Memory B cell (primary cell): ENCODE results near the gene CCDC182.

ENCODE experiments used
- ATAC-seq: fragments of 150-1000 bp; cut with Tn5 transposase; 2 replicates; pipeline ENCODE4 v1.10.0; 2021; ENCODE audit warnings: low read depth, mild to moderate bottlenecking, moderate library complexity
- DNase-seq, 2 donors: peaks; one replicate each; pipeline ENCODE4 v3.0.0; 2022; ENCODE audit warnings: low spot score in 2 of 2
- H3K27ac Mint-ChIP-seq: one replicate; pipeline ENCODE4 v1.8.0; 2022; ENCODE audit warnings: mild to moderate bottlenecking, moderate library complexity, mixed read lengths
- H3K27me3 Mint-ChIP-seq: one replicate; pipeline ENCODE4 v1.8.0; 2022; ENCODE audit warnings: mixed read lengths
- H3K36me3 Mint-ChIP-seq: one replicate; pipeline ENCODE4 v1.8.0; 2022; ENCODE audit warnings: mild to moderate bottlenecking, mixed read lengths
- H3K4me1 Mint-ChIP-seq: one replicate; pipeline ENCODE4 v1.8.0; 2022; ENCODE audit warnings: mixed read lengths
- H3K4me3 Mint-ChIP-seq: one replicate; pipeline ENCODE4 v1.8.0; 2022; ENCODE audit warnings: mild to moderate bottlenecking, moderate library complexity, mixed read lengths
- H3K9me3 Mint-ChIP-seq: one replicate; pipeline ENCODE4 v1.8.0; 2022; ENCODE audit warnings: mixed read lengths

The CCDC182 gene

DNA sequence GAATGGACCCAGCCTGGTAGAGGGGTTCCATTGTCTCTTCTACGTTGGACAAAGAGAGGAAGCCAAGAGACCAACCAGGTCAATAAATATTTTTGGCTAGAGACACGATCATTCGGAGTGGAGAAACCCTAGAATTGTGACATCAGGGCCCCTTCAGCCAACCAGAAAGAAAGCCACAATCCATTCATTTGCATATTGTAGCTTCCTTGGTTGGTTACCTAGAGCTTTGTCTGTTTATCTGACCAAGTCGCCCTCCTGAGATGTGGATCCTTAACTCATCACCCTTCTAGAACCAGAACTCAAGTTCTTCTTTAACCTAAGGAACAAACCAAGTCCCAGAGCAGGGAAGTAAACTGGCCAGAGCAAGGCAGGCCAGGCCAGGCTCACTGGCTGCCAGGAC lies at the start of gene CCDC182:
TSS of gene CCDC182 (minus strand) at position 58 of the 400 bp plus-strand sequence. CDS start at position 31, 27 bp downstream.
- Mint-ChIP-seq H3K27me3 (peaks cover 13% of the 10 kb centered on the region), H3K4me3 (no peak within 1 kb of the TSS)

DNA sequence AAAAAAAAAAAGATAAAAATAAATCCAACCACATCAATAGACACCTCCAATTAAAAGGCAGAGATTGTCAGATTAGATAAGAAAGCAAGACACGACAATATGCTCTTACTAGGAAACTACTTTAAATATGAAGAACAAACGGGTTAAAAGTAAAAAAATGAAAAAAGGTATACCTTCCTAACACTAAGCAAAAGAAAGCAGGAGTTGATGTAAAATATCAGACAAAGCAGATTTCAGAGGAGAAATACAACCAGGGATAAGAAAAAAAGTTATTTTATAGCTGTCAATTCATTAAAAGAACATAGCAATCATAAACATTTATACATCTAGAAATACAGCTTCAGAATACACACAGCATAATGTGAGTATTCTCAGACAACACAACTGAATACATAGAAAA lies 49.7 kb upstream of the CCDC182 start:
- Mint-ChIP-seq H3K27me3 (peaks cover 4% of the 10 kb centered on the region), H3K36me3 (no peaks in the 10 kb centered on the region), H3K4me3 (no peak overlapping the region), H3K27ac (no peak overlapping the region), H3K4me1 (no peaks in the 10 kb centered on the region), H3K9me3 (no peaks in the 10 kb centered on the region)
- no peak for DNase-seq
- no peak for ATAC-seq

More for the DNA sequence above, at the start of gene CCDC182:
- Mint-ChIP-seq H3K27ac (peak within 1 kb of the TSS; percentile 11), H3K9me3 (no peaks in the 10 kb centered on the region), H3K36me3 (no peaks in the 10 kb centered on the region), H3K4me1 (peaks cover 20% of the 10 kb centered on the region)
- DNase-seq: no peak
- peak; percentile 69 for ATAC-seq

DNA sequence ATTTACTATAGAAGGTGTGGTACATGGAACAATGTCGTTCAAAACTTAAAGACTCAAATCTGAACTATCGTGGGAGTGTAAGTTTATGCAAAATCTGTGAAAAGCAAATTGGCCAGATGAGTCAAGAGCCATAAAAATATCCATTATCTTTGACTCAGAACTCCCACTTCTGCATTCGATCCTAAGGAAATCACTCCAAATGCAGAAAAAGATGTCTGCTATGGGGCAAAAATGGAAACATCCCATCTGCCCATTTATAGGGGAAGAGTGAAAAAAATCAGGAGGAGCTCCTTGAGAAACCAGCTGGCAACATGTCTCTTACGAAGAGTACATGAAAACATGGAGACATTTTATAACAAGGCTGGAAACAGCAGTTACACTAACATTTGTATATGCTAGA lies 43.6 kb upstream of the CCDC182 start:
- no peak for DNase-seq
- Mint-ChIP-seq H3K9me3 (no peaks in the 10 kb centered on the region), H3K4me3 (no peak overlapping the region), H3K27ac (no peak overlapping the region), H3K36me3 (no peaks in the 10 kb centered on the region), H3K27me3 (peaks cover 24% of the 10 kb centered on the region), H3K4me1 (no peaks in the 10 kb centered on the region)
- ATAC-seq: no peak

DNA sequence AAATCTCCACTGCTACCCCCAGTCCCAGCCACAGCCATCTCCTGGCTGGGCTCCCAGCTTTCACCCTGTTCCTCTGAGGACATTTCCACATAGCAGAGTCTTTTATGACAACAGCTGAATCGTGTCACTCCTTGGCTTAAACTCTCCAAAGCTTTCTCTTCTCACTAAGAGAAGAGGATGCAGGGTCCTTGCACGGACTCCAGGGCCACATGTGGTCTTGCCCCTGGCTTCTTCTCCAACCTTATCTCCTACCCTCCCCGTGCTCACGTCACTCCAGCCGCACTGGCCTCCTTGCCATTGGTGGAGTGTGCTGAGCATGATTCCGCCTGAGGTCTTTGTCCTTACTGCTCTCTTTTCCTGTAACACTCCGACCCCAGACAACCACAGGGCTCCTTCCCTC lies 39.9 kb upstream of the CCDC182 start:
- no peaks in the 10 kb centered on the region for H3K36me3 Mint-ChIP-seq
- no peak overlapping the region for H3K4me3 Mint-ChIP-seq
- H3K27ac Mint-ChIP-seq: no peak overlapping the region
- peaks cover 23% of the 10 kb centered on the region for H3K27me3 Mint-ChIP-seq
- H3K4me1 Mint-ChIP-seq: no peaks in the 10 kb centered on the region
- DNase-seq (no peak), ATAC-seq (no peak)
- H3K9me3 Mint-ChIP-seq: no peaks in the 10 kb centered on the region

DNA sequence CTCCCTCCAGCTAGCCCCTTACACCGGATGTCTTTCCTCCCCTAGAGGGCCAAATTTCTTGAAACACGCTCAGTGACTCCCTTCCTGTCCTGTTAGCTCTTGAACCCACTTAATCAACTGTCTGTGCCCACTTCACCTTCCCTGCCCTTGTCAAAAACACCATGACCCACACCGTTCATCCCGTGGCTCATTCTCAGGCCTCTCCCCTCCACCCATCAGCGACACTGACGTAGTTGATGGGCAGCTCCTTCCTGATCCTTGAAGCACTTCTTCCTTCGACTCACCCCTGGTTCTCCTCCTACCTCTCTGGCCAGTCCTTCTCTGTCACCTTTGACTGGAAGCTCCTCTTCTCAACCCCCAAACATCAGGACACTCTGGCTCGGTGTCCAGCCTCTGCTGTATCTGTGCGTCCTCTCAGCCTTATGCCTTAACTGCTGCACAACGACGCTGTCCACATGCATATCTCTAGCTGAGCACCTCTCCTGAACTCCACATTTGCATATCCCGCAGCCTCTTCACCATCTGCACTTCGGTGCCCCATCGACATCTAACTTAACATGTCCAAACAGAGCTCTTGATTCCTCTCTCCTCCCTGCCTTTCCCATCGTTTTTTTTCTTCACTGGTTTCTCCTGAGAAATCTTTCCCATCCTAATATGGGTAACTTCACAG lies 39.3 kb upstream of the CCDC182 start:
- Mint-ChIP-seq H3K9me3 (no peaks in the 10 kb centered on the region), H3K27me3 (peaks cover 19% of the 10 kb centered on the region), H3K27ac (no peak overlapping the region), H3K4me3 (no peak overlapping the region), H3K36me3 (no peaks in the 10 kb centered on the region), H3K4me1 (no peaks in the 10 kb centered on the region)
- DNase-seq (no peak), ATAC-seq (no peak)

DNA sequence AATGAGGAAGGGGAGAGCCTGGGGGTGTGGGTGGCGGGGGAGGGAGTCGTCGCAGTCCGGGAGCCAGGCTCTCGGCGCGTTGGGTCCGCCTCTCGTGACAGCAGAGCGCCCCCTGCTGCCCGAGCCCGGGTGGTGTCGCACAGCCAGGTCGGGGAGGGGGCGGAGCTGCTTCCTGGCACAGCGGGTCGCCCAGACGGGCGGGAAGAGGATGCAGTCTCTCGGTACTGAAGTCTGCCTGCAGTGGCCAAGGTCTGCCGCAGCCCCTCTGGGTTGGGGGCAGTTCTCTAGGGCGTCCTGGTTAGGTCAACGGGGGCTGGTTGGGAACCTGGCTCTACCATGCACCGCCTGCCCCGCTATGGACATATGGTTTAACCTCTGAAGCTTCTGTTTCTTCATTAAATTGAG lies 38.2 kb upstream of the CCDC182 start:
- no peaks in the 10 kb centered on the region for H3K9me3 Mint-ChIP-seq
- H3K36me3 Mint-ChIP-seq: no peaks in the 10 kb centered on the region
- H3K27ac Mint-ChIP-seq: no peak overlapping the region
- no peak overlapping the region for H3K4me3 Mint-ChIP-seq
- DNase-seq (peak; percentile 57 to 78), ATAC-seq (peak; percentile 85)
- peaks cover 13% of the 10 kb centered on the region for H3K27me3 Mint-ChIP-seq
- H3K4me1 Mint-ChIP-seq: no peaks in the 10 kb centered on the region

DNA sequence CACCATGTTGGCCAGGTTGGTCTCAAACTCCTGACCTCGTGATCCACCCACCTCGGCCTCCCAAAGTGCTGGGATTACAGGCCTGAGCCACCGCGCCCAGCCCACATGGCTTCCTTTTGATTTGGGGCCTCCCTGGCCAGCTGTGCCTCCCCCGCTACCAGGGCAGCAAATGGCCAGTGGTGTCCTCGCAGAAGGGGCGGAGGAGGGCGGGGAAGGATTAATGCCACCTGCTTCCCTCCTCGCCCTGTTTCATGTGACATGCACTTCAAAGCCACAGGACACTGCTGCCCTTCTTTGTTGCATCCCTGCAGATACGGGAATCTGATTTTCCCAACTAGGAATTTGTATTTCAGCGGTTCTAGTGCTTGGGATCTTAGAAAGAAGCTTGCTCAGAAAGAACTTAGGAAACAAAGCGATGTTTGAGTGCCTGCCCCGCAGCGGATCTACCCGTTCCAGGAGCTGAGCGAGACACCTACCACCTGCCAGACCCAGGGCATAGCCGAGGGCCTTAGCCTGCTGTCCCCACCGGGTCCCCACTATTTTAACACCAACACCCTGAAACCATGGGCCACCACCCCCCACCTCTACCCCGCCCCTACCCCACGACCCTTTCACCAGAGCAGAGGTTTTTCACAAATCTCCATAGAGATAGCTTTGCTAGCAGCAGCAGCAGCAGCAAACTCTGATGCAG lies 37.7 kb upstream of the CCDC182 start:
- Mint-ChIP-seq H3K27me3 (peaks cover 11% of the 10 kb centered on the region), H3K4me1 (no peaks in the 10 kb centered on the region), H3K4me3 (no peak overlapping the region), H3K27ac (no peak overlapping the region), H3K9me3 (no peaks in the 10 kb centered on the region), H3K36me3 (no peaks in the 10 kb centered on the region)
- DNase-seq: no peak
- ATAC-seq: no peak

DNA sequence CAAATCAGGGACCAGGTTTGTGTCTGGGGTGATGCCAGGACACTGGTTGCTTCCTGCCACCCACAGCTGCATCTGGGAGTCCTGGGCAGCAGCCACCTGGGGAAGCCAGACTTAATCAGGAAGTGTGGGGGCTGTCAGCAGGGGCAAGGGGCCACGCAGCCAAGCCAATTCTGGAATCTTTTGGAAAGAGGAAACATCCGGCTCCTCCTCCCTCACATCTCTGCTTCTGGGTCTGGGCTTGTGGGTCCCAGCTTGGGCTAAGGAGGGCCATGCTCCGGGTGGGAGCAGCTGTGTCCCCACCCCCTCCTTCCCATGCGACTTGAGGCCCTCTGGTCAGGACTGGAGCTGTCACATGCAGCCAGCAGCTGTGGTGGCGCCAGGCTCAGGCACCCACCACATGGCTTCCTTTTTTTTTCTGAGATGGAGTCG lies 37.0 kb upstream of the CCDC182 start:
- DNase-seq: no peak
- Mint-ChIP-seq H3K36me3 (no peaks in the 10 kb centered on the region), H3K4me3 (no peak overlapping the region), H3K9me3 (no peaks in the 10 kb centered on the region), H3K27me3 (peaks cover 6% of the 10 kb centered on the region), H3K27ac (no peak overlapping the region), H3K4me1 (no peaks in the 10 kb centered on the region)
- no peak for ATAC-seq

DNA sequence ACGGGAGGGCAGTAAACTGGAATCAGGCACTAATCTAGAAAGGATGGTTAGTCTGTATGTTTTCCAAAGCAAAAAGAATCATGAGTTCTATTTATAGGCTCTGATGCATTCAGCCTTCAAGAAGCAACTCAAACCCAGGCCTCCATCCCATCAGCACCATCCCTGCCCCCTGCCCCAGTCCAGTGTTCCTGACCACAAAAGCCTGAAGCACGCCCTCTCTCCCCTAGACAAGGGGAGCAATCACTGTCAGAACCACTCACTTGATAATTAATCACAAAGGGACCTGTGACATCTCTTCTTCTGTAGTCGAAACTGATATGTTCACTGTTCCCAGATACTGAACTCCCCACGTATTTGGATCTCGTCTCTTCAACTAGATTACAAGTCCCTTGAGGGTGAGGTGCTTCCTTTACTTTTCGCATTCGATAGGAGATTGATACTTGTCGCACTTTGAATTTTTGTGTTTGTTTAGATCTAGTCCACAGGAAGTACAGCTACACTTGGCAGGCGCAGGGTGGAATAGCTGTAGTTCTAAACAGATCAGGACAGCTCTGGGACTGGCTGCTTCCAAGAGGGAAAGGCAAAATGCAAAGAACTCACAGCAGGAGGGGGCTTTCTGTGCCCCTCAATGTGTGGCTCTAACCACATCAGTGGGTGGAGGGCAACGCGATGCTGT lies 36.4 kb upstream of the CCDC182 start:
- no peak for ATAC-seq
- no peak for DNase-seq
- no peak overlapping the region for H3K4me3 Mint-ChIP-seq
- peaks cover 4% of the 10 kb centered on the region for H3K27me3 Mint-ChIP-seq
- no peak overlapping the region for H3K27ac Mint-ChIP-seq
- no peaks in the 10 kb centered on the region for H3K4me1 Mint-ChIP-seq
- H3K9me3 Mint-ChIP-seq: no peaks in the 10 kb centered on the region
- no peaks in the 10 kb centered on the region for H3K36me3 Mint-ChIP-seq

DNA sequence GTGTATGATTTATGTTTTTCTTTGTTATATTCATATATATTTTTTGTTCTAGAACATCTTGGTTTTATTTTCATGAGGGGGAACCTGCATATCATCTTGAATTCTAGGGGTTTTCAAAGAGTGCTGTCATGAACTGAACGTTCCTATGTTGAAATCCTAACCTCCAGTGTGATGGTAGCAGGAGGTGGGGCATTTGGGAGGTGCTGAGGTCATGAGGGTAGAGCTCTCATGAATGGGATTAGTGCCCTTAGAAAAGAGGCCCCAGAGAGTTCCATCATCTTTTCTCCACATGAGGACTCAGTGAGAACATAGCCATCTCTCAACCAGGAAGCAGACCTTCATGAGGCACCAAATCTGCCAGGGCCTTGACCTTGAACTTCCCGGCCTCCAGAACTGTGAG lies 34.6 kb upstream of the CCDC182 start:
- ATAC-seq: no peak
- DNase-seq: no peak
- H3K36me3 Mint-ChIP-seq: no peaks in the 10 kb centered on the region

DNA sequence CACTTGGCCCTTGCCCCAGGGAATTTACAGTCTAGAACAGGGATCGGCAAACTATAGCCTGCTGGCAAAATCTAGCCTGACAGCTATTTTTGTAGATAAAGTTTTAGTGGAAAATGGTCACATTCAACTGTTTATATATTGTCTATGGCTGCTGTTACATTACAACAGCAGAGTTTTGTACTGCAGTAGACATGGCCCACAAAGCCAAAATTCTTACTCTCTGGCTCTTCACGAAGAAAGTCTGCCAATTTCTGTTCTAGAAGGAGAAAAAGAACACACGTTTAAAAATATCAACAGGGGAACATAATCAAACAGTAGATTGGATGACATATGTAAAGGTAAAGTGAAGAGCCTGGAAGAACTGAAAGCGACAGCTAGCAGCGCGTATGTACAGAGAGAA lies 33.2 kb upstream of the CCDC182 start:
- no peak overlapping the region for H3K4me3 Mint-ChIP-seq
- H3K4me1 Mint-ChIP-seq: no peaks in the 10 kb centered on the region
- ATAC-seq: no peak
- DNase-seq: no peak
- H3K27ac Mint-ChIP-seq: no peak overlapping the region
- H3K36me3 Mint-ChIP-seq: no peaks in the 10 kb centered on the region
- peaks cover 12% of the 10 kb centered on the region for H3K27me3 Mint-ChIP-seq
- no peaks in the 10 kb centered on the region for H3K9me3 Mint-ChIP-seq

More for the DNA sequence above, 34.6 kb upstream of the CCDC182 start:
- no peaks in the 10 kb centered on the region for H3K4me1 Mint-ChIP-seq
- peaks cover 10% of the 10 kb centered on the region for H3K27me3 Mint-ChIP-seq
- H3K9me3 Mint-ChIP-seq: no peaks in the 10 kb centered on the region
- no peak overlapping the region for H3K4me3 Mint-ChIP-seq
- H3K27ac Mint-ChIP-seq: no peak overlapping the region

DNA sequence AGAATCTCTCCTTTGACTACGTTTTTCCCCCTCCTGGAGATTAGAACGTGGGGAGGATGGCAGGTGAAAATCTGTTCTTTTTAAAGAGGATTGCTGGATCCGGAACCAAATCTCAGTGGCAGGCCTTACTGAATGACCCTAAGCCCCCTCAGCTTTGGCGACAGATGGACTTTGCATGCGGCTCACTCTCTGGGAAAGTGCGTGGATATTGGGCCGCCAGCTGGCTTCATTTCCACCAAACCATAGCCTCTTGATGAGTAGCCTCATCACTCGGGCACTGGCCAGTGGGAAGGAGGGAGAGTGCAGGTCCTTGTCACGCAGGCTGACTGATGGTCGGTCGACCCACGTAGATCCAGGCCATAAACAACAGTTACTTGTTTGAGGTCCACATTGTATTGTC lies 31.3 kb upstream of the CCDC182 start:
- Mint-ChIP-seq H3K36me3 (peaks cover 1% of the 10 kb centered on the region), H3K27ac (no peak overlapping the region), H3K9me3 (no peaks in the 10 kb centered on the region), H3K4me1 (no peaks in the 10 kb centered on the region), H3K27me3 (peaks cover 17% of the 10 kb centered on the region), H3K4me3 (no peak overlapping the region)
- ATAC-seq (no peak), DNase-seq (no peak)

DNA sequence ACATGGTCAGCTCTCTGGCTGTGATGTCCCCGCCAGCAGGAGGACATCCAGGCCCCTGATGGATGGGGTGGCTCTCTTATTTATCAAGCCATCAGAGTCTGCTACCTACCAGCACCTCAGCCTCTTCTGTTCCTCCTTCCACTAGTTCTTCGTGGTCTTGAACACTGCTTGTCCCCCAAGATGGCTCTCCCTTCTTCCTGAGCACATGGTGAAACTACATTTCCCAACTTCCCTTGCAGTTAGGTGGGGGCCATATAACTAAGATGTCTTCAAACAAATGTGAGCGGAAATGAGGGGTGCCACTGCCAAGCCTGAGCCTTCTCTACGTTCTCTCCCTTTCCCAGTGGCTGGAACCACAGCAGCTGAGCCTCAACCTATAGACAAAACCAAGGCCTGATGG lies 29.8 kb upstream of the CCDC182 start:
- ATAC-seq (no peak), DNase-seq (no peak)
- Mint-ChIP-seq H3K4me1 (no peaks in the 10 kb centered on the region), H3K4me3 (no peak overlapping the region), H3K27me3 (peaks cover 20% of the 10 kb centered on the region), H3K27ac (no peak overlapping the region), H3K9me3 (no peaks in the 10 kb centered on the region), H3K36me3 (peaks cover 1% of the 10 kb centered on the region)

DNA sequence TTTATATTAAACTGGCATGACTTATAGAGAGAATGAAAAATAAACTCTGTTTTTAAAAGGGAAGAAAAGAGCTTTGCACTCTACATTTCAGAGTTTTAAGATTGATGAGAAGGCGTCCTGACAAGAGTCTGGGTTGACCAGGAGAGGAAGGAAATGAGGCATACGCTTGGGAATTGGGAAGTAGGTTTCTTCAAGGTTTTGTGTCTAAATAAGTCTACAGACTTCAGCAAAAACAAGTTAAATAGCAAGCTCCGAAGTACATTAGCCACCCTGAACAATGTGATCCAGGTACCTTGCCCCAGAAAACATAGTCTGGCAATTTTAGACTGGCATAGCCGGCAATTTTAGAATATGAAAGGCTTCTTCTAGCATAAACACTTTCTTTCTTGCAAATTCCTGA lies 28.5 kb upstream of the CCDC182 start:
- Mint-ChIP-seq H3K4me1 (no peaks in the 10 kb centered on the region), H3K36me3 (peaks cover 1% of the 10 kb centered on the region), H3K27ac (no peak overlapping the region), H3K27me3 (peaks cover 20% of the 10 kb centered on the region), H3K4me3 (no peak overlapping the region), H3K9me3 (no peaks in the 10 kb centered on the region)
- ATAC-seq (no peak), DNase-seq (no peak)
